HG03095 (cell line): ENCODE measurements around the gene LRRC8A.
A peak's percentile ranks its signal among the peaks of the same experiment; 100 is the strongest.
"Not testable (repeated sequence)": the region's sequence is repeated elsewhere in the genome, so short reads cannot be mapped to it uniquely, and the experiment has no call there.

Source experiments
- ATAC-seq: cut with Tn5 transposase; IDR thresholded peaks from one replicate; pipeline ENCODE4 v1.9.1; 2021; ENCODE audit warnings: moderate library complexity; ENCODE audit not compliant: unreplicated experiment

The LRRC8A gene

DNA sequence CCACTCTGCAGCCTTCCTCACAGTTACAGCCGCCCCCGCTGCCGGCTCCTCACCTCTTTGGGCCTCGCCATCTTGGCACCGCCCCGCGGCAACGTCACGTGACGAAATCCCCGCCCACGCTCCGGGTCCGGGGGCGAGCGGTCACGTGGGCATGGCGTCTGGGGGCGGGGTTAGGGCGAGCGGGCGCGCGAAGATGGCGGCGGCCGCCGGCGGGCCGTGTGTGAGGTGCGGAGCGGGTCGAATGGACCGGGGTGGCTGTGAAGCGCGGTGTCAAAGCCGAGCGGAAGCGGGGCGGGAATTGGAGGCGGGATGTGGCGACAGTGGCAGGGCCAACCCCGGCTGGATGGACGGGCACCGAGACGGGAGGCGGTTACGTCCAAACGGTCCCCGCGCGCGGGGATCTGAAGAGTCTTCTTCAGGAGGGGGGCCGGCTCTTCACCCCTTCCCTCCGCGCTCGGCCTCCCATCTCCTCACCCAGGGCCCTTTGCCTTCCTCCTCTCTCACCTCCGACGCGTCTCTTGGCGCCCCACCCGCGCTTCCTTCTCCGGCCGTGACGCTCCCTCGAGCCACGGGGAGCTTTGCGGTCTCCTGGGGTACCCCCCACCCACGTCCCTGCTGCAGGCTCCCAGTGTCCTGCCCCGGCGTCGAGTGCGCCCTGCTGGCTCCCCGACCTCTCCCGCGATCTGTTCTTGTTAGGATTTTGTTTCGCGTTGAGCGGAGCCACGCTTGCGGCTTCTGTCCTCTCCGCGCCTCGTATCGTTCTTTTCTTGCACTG lies 65.8 kb downstream of the LRRC8A start, which contains the start of the genes DOLK and NUP188:
Gene DOLK (minus strand): TSS at position 77 of the 775 bp plus-strand sequence. CDS start 300 bp downstream, outside the sequence.
Gene NUP188 (plus strand): TSS at position 173 of the 775 bp plus-strand sequence. CDS start 21 bp downstream, at position 194.
- peak; percentile 61 for ATAC-seq

GRCh38 chr9:128961403-128961802 lies 79.5 kb downstream of the LRRC8A start:
- not testable (repeated sequence) for ATAC-seq
